ENCODE measurements around the gene SORCS1.

SORCS1 gene

GRCh38 chr10:106898446-106898845 is 266.1 kb downstream of the SORCS1 start:
- H3K4me1 Mint-ChIP-seq, result no peaks in the 10 kb centered on the region
- H3K4me3 Mint-ChIP-seq, result no peak overlapping the region
- H3K27ac Mint-ChIP-seq, result no peak overlapping the region
- ATAC-seq, result no peak
- H3K27me3 Mint-ChIP-seq, result no peaks in the 10 kb centered on the region
- H3K9me3 Mint-ChIP-seq, result no peaks in the 10 kb centered on the region
- no peaks in the 10 kb centered on the region for H3K36me3 Mint-ChIP-seq

GRCh38 chr10:106897719-106898118 is 266.8 kb downstream of the SORCS1 start:
- no peaks in the 10 kb centered on the region for H3K36me3 Mint-ChIP-seq
- no peaks in the 10 kb centered on the region for H3K27me3 Mint-ChIP-seq
- no peaks in the 10 kb centered on the region for H3K4me1 Mint-ChIP-seq
- ATAC-seq, result no peak
- no peaks in the 10 kb centered on the region for H3K9me3 Mint-ChIP-seq
- H3K4me3 Mint-ChIP-seq, result no peak overlapping the region
- H3K27ac Mint-ChIP-seq, result no peak overlapping the region

GRCh38 chr10:106894692-106895091 is 269.8 kb downstream of the SORCS1 start:
- ATAC-seq, result no peak

GRCh38 chr10:106877574-106877973 is 286.9 kb downstream of the SORCS1 start:
- Mint-ChIP-seq H3K4me3 (no peak overlapping the region), H3K9me3 (no peaks in the 10 kb centered on the region), H3K27ac (no peak overlapping the region), H3K4me1 (no peaks in the 10 kb centered on the region), H3K27me3 (no peaks in the 10 kb centered on the region), H3K36me3 (no peaks in the 10 kb centered on the region)
- no peak for ATAC-seq

More at GRCh38 chr10:106894692-106895091, 269.8 kb downstream of the SORCS1 start:
- H3K9me3 Mint-ChIP-seq, result no peaks in the 10 kb centered on the region
- H3K27me3 Mint-ChIP-seq, result no peaks in the 10 kb centered on the region
- H3K36me3 Mint-ChIP-seq, result no peaks in the 10 kb centered on the region
- no peaks in the 10 kb centered on the region for H3K4me1 Mint-ChIP-seq
- H3K4me3 Mint-ChIP-seq, result no peak overlapping the region
- H3K27ac Mint-ChIP-seq, result no peak overlapping the region

GRCh38 chr10:106874604-106874889 is 290.0 kb downstream of the SORCS1 start:
- Mint-ChIP-seq H3K4me3 (no peak overlapping the region), H3K27ac (no peak overlapping the region), H3K36me3 (no peaks in the 10 kb centered on the region), H3K9me3 (no peaks in the 10 kb centered on the region), H3K27me3 (no peaks in the 10 kb centered on the region), H3K4me1 (no peaks in the 10 kb centered on the region)
- ATAC-seq, result no peak

GRCh38 chr10:106873770-106874603 is 290.5 kb downstream of the SORCS1 start:
- Mint-ChIP-seq H3K9me3 (no peaks in the 10 kb centered on the region), H3K4me3 (no peak overlapping the region), H3K4me1 (no peaks in the 10 kb centered on the region), H3K36me3 (no peaks in the 10 kb centered on the region), H3K27ac (no peak overlapping the region), H3K27me3 (no peaks in the 10 kb centered on the region)
- no peak for ATAC-seq

- no peak overlapping the region for H3K4me3 Mint-ChIP-seq
- ATAC-seq, result no peak
- no peaks in the 10 kb centered on the region for H3K36me3 Mint-ChIP-seq
- H3K9me3 Mint-ChIP-seq, result no peaks in the 10 kb centered on the region
- no peaks in the 10 kb centered on the region for H3K27me3 Mint-ChIP-seq
- no peaks in the 10 kb centered on the region for H3K4me1 Mint-ChIP-seq
- no peak overlapping the region for H3K27ac Mint-ChIP-seq
Observed at GRCh38 chr10:106872176-106872575, 292.3 kb downstream of the SORCS1 start.

- Mint-ChIP-seq H3K9me3 (no peaks in the 10 kb centered on the region), H3K4me3 (no peak overlapping the region), H3K36me3 (no peaks in the 10 kb centered on the region), H3K27me3 (peaks cover 9% of the 10 kb centered on the region), H3K4me1 (peaks cover 9% of the 10 kb centered on the region), H3K27ac (no peak overlapping the region)
- ATAC-seq, result peak; percentile 36
Observed at GRCh38 chr10:106866244-106866845, 298.2 kb downstream of the SORCS1 start.

- H3K27ac Mint-ChIP-seq, result no peak overlapping the region
- H3K36me3 Mint-ChIP-seq, result no peaks in the 10 kb centered on the region
- ATAC-seq, result no peak
- peaks cover 9% of the 10 kb centered on the region for H3K4me1 Mint-ChIP-seq
- no peaks in the 10 kb centered on the region for H3K9me3 Mint-ChIP-seq
- no peak overlapping the region for H3K4me3 Mint-ChIP-seq
- H3K27me3 Mint-ChIP-seq, result peaks cover 9% of the 10 kb centered on the region
Observed at GRCh38 chr10:106864031-106864430, 300.5 kb downstream of the SORCS1 start.

- ATAC-seq, result no peak
- peaks cover 9% of the 10 kb centered on the region for H3K4me1 Mint-ChIP-seq
- no peak overlapping the region for H3K4me3 Mint-ChIP-seq
- no peaks in the 10 kb centered on the region for H3K36me3 Mint-ChIP-seq
- H3K9me3 Mint-ChIP-seq, result no peaks in the 10 kb centered on the region
- H3K27me3 Mint-ChIP-seq, result peaks cover 9% of the 10 kb centered on the region
- H3K27ac Mint-ChIP-seq, result no peak overlapping the region
Observed at GRCh38 chr10:106863549-106863948, 301.0 kb downstream of the SORCS1 start.

GRCh38 chr10:106859892-106860652 is 304.4 kb downstream of the SORCS1 start:
- H3K4me1 Mint-ChIP-seq, result no peaks in the 10 kb centered on the region
- no peak overlapping the region for H3K27ac Mint-ChIP-seq
- H3K9me3 Mint-ChIP-seq, result peaks cover 4% of the 10 kb centered on the region
- H3K4me3 Mint-ChIP-seq, result no peak overlapping the region
- H3K36me3 Mint-ChIP-seq, result no peaks in the 10 kb centered on the region
- ATAC-seq, result no peak
- H3K27me3 Mint-ChIP-seq, result no peaks in the 10 kb centered on the region

GRCh38 chr10:106857728-106858127 is 306.8 kb downstream of the SORCS1 start:
- Mint-ChIP-seq H3K27me3 (no peaks in the 10 kb centered on the region), H3K27ac (no peak overlapping the region), H3K9me3 (peaks cover 7% of the 10 kb centered on the region), H3K4me1 (no peaks in the 10 kb centered on the region), H3K4me3 (no peak overlapping the region), H3K36me3 (no peaks in the 10 kb centered on the region)
- ATAC-seq, result no peak

GRCh38 chr10:106857213-106857612 is 307.3 kb downstream of the SORCS1 start:
- Mint-ChIP-seq H3K36me3 (no peaks in the 10 kb centered on the region), H3K27me3 (no peaks in the 10 kb centered on the region), H3K27ac (no peak overlapping the region), H3K4me1 (no peaks in the 10 kb centered on the region), H3K4me3 (no peak overlapping the region), H3K9me3 (peaks cover 7% of the 10 kb centered on the region)
- no peak for ATAC-seq

GRCh38 chr10:106836933-106837663 is 327.4 kb downstream of the SORCS1 start:
- H3K4me1 Mint-ChIP-seq, result no peaks in the 10 kb centered on the region
- no peaks in the 10 kb centered on the region for H3K27me3 Mint-ChIP-seq
- H3K4me3 Mint-ChIP-seq, result no peak overlapping the region
- H3K27ac Mint-ChIP-seq, result no peak overlapping the region
- peak; percentile 66 for ATAC-seq
- H3K9me3 Mint-ChIP-seq, result no peaks in the 10 kb centered on the region
- no peaks in the 10 kb centered on the region for H3K36me3 Mint-ChIP-seq

- H3K27me3 Mint-ChIP-seq, result no peaks in the 10 kb centered on the region
- no peaks in the 10 kb centered on the region for H3K4me1 Mint-ChIP-seq
- ATAC-seq, result no peak
- H3K27ac Mint-ChIP-seq, result no peak overlapping the region
- no peaks in the 10 kb centered on the region for H3K9me3 Mint-ChIP-seq
- H3K36me3 Mint-ChIP-seq, result no peaks in the 10 kb centered on the region
- H3K4me3 Mint-ChIP-seq, result no peak overlapping the region
Observed at GRCh38 chr10:106832846-106833245, 331.7 kb downstream of the SORCS1 start.

Measured in stimulated activated memory B cell treated with anti-CD40 and anti-IgM and Interleukin-4, amounts not matched to agents 10 μg/mL and 1 μg/mL and 100 μg/mL, for 72 hours (primary cell).